Activated CD8-positive, alpha-beta memory T cell treated with anti-CD3 and anti-CD28 coated beads for 48 hours (primary cell): ENCODE measurements around the gene MGLL.
A peak's percentile ranks its signal among the peaks of the same experiment; 100 is the strongest.

ENCODE experiments used
- DNase-seq, 3 experiments: peaks; one replicate each; pipeline ENCODE4 v3.0.0-alpha.2; 2020; ENCODE audit warnings: low read depth in 2 of 3, low spot score in 2 of 3

Gene MGLL

DNA sequence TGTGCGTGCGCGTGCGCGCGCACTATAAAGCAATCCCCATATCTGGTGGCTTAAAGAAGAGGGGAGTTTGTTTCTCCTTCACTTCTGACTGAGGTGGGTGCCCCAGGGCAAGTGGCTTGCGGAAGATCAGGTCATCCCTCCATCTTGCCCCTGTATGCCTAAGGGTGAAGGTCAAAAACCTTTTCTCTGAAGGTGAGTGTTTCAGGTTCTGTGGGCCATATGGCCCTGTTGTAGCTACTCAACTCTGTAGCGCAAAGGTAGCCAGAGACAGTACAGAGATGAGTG lies 144.1 kb downstream of the MGLL start:
- DNase-seq = no peak

DNA sequence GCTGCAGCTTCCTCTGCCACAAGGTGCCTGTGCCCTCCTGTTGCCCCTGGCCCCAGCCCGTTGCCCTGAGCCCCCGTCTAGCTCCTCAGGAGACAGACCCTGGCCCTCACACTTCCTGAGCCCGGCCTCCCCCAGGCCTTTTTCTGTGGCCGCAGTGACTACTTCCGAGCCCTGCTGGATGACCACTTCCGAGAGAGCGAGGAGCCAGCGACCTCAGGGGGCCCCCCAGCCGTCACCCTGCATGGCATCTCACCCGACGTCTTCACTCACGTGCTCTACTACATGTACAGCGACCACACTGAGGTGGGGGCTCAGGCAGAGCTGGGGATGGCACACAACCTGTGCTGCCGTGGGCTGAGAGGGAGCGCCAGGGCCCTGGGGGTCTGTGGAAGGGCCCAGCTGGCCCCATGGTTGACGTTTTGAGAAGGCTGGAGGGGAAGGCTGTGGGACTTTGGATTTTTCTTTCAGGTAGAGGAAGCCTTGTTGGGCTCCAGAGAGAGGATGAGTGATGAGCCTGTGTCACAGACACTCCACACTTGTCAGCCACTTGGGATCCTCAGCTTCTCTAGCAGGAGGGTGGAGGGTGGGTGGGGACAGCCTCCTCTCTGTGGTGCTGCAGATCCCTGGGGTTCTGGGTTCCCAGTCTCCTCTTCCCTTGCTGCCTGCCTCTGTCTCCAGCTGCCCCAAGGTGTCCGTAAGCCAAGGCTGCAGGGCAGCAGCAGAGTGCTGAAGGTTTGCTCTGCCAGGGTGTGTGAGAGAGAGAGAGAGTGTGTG lies 144.6 kb downstream of the MGLL start:
- no peak for DNase-seq

DNA sequence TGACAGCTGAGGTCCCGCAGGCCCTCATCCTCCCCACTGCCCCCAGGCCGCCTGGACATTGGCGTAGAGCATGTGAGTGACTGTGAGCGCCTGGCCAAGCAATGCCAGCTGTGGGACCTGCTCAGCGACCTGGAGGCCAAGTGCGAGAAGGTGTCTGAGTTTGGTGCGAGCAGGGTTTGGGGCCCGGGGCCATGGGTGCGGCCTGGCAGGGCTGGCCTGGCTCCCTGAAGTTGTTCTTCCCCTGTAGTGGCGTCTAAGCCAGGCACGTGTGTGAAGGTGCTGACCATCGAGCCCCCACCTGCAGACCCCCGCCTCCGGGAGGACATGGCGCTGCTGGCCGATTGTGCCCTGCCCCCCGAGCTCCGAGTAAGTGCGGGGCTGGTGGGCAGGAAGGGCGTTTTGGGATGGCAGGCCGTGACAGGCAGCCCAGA lies 145.4 kb downstream of the MGLL start:
- DNase-seq = no peak

DNA sequence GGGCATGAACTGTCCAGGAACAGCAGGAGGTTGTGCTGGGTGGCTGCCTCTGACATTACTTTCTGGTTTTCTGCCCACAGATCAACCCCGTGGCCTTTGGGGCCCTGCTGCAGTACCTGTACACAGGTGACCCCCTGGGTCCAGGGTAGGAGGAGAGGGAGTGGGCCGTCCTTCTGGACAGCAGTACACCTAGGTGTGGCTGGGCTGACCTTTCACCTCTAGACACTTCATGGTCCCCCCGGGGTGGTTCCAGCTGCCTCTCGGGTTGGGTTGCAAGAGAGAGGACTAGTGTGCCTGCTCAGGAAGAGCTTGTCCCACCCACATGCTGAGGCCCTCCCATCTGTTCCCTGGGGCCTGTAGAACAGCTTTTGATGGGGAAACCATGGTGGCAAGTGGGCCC lies 145.9 kb downstream of the MGLL start:
- no peak for DNase-seq

DNA sequence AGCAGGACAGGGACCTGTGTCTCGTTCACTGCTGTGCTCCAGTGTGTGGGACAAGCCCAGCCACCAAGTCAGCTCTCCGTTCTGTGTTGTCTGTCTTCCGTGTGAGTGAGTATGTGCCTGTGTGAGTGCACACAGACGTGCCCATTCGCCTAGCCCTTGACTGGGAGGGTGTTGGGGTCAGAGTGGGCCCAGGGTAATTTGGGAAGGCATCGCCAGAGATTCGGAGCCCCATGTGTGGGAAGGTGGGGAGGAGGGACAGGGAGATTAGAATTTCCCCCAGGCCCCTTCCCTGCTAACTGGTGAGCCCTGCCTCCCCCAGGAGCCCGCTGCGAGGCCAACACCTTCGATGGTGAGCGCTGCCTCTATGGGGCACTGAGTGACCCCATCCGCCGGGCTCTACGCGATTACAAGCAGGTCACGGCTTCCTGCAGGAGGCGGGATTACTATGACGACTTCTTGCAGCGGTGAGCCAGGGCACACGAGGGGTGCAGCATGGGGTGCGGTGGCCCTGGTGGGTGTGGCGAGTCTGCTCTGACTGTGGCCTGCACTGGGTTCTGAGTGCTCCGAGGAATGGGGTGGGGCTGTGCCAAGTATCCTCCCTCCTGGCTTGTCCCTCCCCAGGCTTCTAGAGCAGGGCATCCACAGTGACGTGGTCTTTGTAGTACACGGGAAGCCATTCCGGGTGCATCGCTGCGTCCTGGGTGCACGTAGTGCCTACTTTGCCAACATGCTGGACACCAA lies 146.5 kb downstream of the MGLL start:
- no peak for DNase-seq

DNA sequence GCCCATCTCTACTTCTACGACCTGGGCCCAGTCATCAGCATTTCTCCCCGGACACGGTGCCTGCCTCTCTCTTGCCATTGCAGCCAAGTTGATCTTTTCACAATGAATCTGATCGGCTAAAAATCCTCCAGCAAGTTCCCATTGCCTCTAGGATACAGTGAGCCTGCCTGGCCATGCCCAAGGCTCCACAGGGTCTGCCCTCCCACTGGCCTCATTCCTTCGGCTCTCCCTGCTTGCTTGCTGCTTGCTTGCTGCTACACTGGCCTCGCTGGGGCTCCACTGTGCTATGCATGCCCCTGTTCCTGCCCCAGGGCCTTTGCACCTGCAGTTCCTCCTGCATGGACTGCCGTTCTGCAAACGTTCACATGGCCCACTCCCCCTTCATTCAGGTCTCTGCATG lies 147.5 kb downstream of the MGLL start:
- no peak for DNase-seq

DNA sequence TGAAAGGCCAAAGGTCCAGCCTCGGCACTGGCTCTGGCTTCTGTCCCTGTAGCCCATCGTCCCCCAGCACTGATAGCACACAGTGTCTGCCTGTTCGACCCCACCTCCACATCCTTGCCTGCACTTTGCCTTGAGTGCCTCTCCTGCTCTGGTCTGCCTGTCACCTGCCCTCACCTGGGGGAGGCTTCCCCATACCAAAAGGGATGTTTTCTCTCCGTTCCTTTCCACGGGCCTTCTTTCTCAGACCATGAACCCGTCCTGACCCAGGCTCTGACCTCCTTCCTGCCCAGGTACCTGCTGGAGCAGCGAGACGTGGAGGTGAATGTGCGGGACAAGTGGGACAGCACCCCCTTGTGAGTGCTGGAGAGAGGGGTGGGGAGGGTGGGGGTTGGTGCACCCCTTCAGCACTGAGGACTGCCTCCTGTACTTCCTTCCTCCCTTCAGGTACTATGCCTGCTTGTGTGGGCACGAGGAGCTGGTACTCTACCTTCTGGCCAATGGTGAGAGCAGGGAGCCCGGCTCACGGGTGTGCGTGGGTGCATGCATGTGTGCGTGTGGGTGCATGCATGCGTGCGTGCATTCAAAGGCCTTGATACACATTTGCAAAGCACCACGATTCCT lies 148.1 kb downstream of the MGLL start:
- no peak for DNase-seq

DNA sequence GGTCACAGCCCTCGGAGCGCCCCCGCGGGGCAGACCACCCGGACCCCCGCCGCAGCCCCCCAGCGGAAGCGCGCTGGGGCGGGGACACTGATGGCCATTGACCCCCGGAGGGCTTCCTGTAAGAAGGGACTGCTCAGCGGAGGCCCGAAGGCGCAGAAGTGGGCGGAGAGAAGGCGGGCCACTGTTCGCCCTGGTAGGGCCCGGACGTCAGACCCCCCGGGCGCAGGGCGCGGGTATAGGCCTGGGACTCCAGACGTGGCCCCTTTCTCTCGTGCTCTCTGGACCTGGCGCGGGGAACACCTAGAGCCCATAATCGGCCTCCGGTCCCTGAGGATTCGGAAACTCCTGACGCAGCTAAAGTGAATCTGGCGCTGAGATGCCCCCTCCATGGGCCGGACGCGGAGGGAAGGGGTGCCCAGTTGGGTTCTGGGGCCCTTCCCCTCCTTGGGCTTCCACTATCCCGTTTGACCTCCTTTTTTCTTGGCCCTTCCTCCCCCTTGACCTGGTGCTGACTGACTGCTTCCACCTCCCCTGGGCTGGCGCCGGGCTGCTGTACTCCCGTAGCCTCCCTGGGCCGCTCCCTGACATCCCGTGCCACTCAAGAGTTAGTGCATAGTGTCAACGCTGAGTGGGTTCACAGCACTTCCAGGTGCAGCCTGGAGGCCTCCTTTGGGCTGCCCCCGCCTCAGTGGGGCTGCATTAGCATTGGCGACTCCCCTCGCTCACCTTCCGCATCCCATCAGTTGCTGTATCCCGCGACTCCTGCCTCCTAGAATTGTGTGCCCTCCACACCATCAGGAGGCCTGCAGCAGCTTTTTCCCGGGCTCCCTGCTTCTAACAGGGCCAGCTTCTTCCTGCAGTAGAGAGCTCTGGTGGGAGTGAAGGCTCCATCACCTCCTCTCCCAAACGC lies 148.9 kb downstream of the MGLL start:
- DNase-seq = peak in 2 of 3 experiments; percentile 22 to 27

DNA sequence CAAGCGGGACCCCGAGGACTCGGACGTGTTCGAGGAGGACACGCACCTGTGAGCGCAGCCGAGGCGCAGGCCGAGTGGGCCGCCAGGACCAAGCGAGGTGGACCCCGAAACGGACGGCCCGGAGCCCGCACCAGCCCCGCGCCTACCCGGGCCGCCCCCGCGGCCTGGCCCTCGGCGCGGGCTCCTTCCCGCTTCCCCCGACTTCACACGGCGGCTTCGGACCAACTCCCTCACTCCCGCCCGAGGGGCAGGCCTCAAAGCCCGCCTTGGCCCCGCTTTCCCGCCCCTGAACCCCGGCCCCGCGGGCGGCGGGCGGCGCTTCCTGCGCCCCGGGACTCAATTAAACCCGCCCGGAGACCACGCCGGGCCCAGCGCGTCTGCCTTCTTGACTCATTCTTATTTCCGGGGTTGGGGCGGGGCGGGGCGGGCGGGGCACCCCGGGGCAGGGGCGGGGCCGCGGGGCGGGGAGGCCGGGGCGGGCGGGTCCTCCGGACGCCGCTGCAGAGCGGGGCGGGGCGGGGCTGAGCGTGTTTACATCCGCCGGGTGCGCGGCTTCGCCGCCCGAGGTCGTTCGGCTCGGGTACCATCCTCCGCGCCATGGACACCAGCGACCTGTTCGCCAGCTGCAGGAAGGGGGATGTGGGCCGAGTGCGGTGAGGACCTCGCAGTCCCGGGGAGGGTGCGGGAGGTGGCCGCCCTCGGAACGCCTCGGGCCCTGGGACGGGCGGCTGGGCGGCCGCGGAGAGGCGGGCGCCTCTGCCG lies 149.7 kb downstream of the MGLL start, which contains the start of gene ABTB1:
Gene ABTB1, plus strand, starts transcription at position 524 of the 762 bp plus-strand sequence. Its CDS starts 74 bp downstream, at position 598.
- DNase-seq = peak; percentile 59 to 68 (median 65)

DNA sequence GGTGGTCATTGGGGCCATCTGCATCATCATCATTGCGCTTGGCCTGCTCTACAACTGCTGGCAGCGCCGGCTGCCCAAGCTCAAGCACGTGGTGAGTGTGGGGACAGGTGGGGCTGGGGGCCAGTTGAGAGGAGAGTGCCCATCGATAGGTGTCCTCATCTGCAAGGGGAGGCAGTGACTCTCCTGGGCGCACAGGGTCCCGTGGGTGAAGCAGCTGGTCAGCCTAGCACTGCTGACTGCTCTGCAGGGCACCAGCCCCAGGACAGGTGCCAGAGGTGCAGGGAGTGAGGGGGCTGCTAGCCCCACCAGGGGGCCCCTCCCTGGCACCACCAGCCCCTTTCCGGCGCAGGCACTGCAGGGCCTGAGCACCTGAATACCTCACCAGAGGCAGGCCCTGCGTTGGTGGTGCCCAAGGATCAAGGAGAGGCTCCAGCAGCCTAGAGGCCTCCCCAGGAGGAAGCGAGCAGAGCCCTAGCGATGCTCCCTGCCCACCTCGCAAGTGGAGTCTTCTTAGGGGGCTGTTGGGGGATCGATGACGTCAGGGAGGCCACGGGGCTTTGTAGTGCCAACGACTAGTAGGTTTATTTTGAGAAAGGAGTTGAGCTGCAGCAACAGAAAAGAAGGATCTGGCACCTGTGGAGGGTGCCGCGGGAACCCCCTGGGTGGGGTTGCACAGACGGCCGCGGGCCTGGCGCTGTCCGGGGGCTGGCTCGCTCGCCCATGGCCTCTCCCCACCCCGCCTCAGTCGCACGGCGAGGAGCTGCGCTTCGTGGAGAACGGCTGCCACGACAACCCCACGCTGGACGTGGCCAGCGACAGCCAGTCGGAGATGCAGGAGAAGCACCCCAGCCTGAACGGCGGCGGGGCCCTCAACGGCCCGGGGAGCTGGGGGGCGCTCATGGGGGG lies 150.5 kb downstream of the MGLL start:
- DNase-seq = peak in 1 of 3 experiments; percentile 19

DNA sequence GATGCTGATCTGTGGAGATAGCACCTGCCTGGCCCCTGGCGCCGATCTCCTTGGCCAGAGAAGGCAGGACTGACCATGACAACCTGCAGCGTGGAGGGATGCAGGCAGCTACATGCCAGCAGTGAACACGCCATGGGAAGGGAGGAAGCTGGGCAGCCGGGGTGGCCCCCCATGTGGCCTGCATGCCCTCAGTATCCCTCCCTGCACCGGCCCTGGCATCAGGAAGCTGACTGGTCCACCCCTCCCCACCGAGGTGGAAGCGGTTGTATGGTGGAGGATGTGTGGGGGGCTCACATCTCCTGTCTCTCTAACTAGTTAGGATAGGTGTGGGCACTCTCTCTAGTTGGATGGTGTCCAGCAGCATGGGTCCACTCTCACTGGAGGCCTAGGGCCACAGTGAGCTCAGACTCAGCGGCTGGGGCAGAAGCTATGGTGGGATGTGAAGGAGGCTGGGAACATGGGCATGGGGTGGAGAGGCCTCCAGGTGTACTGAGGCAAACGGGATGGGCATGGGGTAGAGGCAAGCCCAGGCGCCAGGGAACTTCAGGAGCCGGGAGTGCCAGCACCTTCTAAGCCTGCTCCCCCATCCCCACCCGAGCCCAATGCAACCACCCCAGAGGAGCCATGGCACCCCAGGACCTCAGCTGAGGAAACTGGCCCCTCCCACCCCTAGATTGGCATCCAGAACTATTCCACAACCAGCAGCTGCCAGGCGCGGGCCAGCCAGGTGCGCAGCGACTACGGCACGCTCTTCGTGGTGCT lies 151.4 kb downstream of the MGLL start:
- DNase-seq = no peak

DNA sequence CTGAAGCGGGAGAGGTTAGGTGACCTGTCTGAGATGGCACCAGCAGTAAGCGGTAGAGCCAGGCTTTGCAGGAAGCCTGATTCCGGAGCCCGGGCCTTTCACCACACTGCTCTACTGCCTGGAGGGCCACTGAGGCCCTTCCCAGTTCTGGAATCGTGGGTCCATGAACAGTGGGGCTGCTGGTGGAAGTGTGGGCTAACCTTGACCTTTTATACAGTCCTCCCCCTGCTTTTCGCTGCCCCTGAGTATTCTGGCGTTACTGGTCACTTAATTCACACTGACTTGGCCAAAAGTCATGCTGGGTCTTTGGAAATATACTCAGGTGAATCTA lies 152.1 kb downstream of the MGLL start:
- DNase-seq = no peak

DNA sequence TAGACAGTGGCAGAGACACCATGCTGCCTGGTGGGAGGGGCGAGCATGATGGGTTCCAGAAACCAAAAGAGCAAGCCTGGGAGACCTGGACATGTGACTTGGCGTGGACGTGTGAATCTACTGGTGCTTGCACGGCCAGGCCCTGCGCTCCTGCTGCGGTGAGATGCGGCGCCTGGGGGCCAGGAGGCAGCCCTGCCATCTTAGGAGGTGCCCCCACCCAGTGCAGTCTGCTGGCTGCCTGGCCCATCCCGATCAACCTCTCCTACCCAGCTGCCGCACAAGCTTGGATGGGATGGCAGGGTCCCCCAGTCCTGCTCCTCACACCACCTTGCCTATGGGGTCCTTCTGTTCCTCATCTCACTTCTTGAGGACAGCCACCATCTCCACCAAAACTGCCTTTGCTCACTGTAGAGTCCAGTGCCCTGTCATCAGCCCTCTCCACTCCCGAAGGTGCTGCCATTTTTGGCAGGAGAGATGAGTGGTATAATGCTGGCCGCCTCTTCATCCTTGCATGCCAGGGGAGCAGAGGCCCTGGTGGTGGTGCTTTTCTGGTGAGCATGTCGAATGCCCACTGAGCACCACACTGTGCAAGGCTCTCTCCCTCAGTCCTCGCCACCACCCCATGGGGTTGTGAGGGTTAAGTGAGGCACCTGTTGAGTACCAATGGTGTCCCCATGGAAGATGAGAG lies 152.6 kb downstream of the MGLL start:
- no peak for DNase-seq

DNA sequence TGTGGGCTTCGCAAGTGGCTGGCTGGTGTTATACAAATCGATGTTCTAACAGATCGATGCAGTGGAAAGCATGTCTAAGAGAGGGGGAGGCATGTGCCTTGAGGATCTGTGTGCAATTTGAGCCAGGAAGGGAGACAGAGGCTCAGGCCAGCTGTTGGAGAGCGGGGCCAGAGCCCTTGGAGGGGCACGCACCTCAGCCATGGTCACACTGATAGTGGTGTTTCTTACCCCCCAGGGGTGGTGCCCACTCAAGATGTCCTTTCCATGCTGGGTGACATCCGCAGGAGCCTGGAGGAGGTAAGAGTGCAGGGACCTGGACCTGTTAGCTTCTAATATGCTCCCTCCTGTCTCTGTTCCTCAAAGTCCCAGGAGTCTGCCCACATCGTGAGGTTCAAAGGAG lies 153.4 kb downstream of the MGLL start:
- no peak for DNase-seq

DNA sequence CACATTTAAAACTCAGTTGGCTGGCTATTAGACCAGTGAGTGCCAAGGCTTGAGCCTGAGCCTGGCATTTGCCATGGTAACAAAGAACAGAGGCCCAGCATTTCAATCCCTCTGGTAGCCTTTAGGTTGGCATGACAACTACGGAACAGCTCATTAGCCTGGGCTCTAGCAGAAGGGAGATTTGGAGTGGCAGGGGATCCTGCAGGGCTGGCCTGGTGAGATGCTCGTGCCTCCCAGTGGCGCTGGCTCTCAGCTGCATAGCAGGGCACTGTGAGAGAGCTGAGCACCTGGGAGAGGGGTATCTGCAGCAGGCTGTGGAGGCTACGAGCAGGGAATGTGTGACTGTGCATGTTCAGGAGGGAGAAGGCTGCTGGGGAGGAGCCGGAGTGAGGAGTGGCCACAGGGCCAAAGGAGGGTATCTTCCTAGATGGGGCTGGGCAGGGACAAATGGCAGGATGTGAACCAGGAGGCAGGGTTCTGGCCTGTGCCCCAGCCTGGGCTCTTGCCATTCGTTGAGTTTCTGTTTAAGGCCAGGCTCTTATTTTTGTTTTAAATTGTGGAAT lies 155.1 kb downstream of the MGLL start:
- no peak for DNase-seq

DNA sequence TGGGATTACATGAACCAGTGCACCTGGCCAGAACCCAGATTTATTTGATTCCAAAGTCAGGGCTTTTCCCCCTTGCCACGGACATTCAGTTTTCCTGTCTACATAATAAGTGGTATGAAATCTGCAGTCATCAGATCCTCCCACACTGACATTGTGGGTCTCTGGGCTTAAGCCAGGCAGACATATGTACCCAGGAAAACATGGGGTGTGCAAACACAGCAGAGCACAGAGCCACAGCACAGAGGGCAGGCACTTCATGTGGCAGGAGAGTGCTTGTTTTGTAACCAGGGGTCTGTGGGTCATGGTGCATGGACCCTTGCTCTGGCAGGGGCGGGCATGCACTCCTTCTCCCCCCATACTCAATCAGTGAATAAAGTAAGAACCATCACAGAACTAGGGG lies 155.6 kb downstream of the MGLL start:
- DNase-seq = no peak

DNA sequence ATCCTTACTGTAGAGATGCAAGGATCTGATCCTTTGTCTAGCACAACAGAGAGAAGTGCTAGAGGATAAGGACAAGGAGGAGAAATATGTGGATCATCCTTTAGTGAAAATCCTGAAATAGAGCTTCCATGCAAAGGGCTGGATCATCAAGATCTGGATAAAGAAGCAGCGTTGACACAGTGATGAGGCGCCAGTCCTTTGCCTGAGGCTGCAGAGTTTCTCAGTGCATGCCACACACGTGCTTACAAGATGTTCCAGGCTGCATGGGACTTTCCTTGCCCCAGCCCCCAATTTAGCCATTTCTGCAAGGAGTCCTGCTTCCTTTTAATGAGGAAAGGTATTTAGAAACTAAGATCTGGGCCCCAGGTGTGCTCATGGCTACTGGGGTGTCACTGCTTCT lies 156.7 kb downstream of the MGLL start:
- DNase-seq = no peak

DNA sequence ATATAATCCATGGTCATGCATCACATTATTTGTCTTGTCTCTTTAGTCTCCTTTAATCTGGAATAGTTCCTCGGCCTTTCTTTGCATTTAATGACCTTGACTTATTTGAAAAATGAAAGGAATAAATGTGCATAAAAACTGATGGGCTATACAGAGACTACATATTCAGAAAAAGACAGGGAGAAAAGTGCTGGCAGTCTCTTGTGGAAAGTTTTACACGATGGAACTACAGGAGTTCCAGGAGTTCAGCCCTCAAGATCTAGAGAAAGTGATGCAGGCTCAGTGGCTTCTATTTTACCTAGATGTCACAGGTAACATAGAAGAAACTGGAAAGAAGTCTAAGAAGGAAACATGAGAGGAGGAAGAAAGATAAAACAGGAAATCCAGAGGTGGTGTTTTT lies 157.2 kb downstream of the MGLL start:
- DNase-seq = no peak
